GM10847 (cell line): ENCODE data around the gene PRPSAP1.

Source experiments
- POLR2A ChIP-seq: IDR thresholded peaks from 2 replicates; pipeline ENCODE4 v1.6.1; 2011; ENCODE audit not compliant: insufficient read length; ENCODE audit errors: extremely low read depth

The PRPSAP1 gene

DNA sequence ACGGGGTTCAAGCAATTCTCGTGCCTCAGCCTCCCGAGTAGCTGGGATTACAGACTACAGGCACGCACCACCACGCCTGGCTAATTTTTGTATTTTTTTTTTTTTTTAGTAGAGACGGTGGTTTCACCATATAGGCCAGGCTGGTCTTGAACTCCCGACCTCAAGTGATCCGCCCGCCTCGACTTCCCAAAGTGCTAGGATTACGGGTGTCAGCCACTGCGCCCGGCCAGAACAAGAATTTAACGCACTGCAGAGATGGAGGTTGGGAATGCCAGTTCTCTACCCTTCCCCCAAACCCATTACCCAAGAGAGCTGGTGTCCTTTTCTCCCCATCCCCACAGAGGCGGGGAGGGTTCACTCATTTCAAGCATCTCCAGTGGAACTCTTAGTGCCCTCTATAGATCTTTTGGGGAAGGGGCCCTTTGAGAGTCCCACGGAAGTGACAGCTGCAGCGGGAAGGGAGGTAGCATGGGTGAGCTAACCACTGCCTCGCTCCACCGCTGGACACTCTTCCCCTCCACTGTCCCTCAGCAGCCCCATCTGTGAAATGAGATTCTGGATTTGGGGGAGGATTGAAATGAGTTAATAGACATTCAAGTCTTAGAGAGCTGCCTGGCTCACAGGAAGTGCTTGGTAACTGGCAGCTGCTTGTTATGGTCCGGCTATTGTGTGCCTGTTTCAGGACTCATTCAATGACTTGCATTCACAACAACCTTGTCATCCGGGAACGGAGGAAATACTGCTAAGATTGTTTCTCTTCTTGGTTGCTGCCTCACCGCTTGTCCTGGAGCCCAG is 92.1 kb downstream of the PRPSAP1 start:
- TF ChIP-seq POLR2A = no peak

DNA sequence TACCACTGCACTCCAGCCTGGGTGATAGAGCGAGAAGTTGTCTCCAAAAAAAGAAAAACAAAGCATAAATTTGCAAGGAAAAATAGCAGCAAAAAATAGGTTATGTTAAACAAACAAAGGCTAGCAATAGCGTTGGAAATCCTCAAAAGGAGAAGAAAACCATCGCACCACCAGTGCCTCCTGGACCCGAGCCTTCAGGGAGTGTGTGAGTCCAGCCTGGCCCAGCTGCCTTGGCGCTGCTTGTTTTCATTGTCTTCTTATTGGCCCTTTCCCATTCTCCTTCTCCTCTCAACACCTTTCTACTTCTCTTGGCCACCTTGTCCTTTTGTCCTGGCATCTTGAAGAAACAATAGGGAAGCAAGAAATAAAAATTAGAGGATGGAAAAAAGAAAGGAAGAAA is 93.0 kb downstream of the PRPSAP1 start:
- peak; percentile 55 for TF ChIP-seq POLR2A

DNA sequence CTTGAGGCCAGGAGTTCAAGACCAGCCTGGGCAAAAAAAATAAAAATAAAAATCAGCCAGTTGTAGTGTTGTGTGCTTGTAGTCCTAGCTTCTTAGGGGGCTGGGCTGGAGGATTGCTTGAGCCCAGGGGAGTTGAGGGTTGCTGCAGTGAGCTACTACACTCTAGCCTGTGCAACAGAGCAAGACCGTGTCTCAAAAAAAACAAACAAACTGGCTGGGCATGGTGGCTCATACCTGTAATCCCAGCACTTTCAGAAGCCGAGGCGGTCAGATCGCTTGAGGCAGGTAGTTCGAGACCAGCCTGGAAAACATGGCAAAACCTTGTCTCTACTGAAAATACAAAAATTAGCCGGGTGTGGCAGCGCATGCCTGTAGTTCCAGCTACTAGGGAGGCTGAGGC is 93.5 kb downstream of the PRPSAP1 start:
- TF ChIP-seq POLR2A = no peak
